HG03095 (cell line): ENCODE measurements around the gene MAFB.

Experiments
- ATAC-seq: cut with Tn5 transposase; IDR thresholded peaks from one replicate; pipeline ENCODE4 v1.9.1; 2021; ENCODE audit warnings: moderate library complexity; ENCODE audit not compliant: unreplicated experiment

Gene MAFB

GRCh38 chr20:40703975-40704530, 15.0 kb upstream of the MAFB start:
- ATAC-seq, result no peak

- ATAC-seq, result no peak
Observed at GRCh38 chr20:40702504-40702903, 13.5 kb upstream of the MAFB start.

GRCh38 chr20:40698744-40699143, 9.7 kb upstream of the MAFB start:
- ATAC-seq, result no peak

DNA sequence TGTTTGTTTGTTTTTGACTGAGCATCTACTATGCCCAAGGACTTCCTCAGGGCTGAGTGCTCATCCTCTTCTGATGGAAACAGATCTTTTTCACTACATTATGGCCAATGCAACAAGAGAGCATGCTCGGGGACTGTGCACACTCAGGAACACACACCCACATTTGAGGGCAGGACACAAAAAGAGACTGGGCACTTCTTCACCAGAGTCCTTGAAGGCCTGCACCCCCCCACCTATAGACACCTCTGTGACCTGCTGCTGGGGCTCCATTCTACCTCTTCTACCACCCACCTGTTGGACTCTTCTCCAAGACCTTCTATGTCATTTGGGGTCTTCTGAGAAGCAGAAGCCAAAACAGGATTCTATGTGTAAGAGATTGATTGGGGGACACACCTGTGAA, 9.2 kb upstream of the MAFB start:
- no peak for ATAC-seq

DNA sequence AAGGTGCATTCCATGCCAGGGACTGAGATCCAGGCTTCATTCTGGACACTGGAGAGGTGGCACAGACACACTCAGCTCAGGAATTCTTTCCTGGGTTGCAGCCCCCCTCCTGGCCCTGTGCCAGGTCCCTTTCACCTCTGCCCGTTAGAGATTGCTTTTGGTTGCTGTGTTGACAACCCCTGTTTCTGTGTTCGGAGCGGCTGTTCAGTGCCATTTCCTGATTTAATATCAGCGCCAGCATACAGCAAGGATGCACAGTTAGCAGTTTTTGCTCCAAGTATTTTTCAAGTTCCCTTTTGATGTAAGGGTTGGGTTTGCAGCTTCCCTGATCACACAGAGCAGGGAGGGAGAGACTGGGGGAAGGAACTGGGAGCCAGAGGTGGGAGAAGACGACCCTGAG, 8.5 kb upstream of the MAFB start:
- ATAC-seq, result no peak

- no peak for ATAC-seq
Observed at GRCh38 chr20:40695214-40695613, 6.2 kb upstream of the MAFB start.

GRCh38 chr20:40694246-40694645, 5.2 kb upstream of the MAFB start:
- no peak for ATAC-seq

DNA sequence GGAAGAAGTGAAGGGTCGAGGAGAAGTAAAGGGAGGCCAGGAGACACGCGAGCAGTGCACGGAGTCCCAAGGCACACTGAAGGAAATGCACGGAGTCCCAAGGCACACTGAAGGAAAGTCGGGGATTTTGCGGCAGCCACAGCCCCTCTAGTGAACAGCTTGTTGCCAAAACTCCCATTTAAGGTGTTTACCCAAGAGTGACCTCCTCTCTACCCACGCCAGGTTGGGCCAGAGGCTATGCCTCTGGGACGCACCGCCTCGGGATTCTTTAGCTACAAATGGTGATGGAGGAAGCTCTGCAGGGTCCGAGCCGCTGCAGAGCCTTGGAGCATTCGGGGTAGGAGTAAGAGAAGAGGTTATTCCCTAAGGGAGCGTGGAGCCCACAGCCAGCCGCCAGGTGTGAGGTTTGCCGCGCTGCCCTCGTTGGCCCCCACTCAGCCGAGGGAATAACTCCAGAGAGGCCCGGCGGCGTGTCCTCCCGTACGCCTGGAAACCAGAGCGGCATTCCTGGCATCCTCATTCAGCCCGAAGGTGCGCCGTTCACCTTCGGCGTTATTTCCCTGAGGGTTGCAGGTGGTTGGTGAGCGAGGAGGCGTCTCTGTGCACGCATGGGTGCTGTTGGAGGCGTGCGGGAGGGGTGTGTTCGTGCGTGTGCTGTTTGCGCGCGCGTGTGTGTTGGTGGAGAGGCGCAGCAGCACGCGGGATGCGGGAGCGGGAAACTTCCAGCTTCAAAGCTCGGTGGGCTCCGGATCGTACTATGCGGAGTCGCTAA, 3.4 kb upstream of the MAFB start:
- no peak for ATAC-seq

DNA sequence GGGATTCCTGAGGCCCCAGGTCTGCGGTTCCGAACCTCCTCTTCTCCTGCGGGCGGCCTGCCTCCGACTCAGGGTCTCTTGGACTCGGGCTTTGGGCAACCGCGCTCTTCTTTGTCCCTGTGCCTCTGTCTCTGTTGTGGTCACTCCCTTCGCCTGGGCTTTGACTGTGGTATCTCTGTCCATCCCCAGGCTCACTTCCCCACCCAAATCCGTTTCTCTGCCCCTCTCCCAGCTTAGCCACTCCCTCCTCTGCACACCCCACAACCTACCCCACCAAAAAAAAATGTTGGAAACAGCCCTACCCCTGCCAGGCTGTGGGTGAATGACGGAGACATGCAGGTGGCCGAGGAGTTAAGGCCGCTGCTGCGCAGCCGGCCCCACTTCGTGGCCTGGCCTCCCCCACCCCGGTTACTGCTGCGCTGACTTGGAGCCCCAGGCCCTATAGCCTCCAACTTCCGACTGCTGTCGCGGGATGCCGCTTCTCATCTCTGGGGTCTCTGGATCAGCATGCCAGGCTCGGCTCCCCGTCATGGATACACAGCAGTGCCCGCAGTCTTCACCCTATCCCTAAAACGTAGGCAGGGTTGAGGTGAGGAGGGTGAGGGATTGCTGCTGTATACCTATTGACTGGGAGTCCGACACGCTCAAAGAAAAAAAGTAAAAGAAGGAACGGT, 2.7 kb upstream of the MAFB start:
- ATAC-seq, result no peak

- no peak for ATAC-seq
Observed at GRCh38 chr20:40690836-40691565, 2.0 kb upstream of the MAFB start.

DNA sequence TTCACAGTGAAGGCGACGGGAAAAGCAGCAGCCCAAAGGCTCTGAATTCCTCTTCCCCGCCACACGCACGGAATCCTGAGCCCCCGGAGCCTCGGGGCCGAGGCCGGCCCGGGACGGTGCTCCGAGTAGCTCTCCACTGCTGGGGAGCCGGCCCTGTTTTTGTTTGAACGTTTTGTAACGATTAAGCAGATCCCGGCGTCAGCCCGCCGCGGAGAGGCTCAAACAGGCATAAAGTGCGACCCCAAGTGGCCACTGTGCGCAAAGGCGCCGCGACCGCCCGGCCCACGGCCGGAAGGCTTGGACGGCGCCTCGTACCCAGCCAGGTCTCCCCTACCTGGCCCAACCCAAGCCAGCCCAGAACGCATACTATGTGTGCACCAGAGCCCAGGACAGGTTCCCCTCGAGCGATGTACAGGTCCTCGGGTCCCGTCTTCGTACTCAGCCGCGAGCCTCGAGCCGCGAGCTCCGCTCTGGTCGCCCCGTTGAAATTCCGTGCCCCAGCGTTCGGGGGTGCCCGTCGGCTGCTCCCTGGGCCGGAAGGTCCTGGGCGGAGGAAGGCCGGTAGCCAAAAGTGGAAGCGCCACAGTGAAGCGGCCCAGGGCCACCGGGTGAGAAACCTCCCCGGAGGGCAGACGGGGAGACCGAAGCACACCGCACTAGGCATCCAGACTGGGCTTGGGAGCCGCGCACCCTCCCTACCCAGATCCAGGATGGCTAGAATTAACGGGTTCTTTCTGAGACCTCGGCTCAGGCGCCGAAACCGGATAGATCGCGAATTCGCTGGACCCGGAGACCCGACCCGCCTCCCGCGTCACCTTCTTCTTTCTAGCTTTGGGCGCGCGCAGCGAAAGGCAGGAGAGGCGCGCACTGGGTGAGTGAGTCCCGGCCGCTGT, 1.2 kb upstream of the MAFB start:
- ATAC-seq, result no peak

- no peak for ATAC-seq
Observed at GRCh38 chr20:40688129-40689099, 622 bp downstream of the MAFB start.

- no peak for ATAC-seq
Observed at GRCh38 chr20:40687384-40688128, 1.5 kb downstream of the MAFB start.

DNA sequence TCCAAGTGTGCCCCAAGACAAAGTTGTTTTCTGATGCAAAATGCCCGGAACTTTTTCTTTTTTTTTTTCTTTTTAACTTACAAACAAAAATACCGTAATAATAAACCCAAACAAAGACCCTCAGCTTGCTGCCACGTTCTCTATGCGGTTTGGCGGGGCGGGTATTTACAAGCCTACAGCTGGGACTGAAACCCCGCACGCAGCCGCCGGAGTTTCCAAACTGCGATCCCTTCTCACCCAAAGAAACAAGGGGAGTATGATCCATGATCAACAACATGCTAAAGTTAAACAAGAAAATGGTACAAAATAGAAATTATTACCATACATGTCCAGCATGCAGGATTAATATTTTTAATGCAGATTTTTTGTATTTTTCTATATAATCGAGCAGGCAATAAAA, 2.1 kb downstream of the MAFB start:
- no peak for ATAC-seq

- ATAC-seq, result no peak
Observed at GRCh38 chr20:40686434-40686882, 2.6 kb downstream of the MAFB start.

- ATAC-seq, result no peak
Observed at GRCh38 chr20:40685349-40685748, 3.7 kb downstream of the MAFB start.

DNA sequence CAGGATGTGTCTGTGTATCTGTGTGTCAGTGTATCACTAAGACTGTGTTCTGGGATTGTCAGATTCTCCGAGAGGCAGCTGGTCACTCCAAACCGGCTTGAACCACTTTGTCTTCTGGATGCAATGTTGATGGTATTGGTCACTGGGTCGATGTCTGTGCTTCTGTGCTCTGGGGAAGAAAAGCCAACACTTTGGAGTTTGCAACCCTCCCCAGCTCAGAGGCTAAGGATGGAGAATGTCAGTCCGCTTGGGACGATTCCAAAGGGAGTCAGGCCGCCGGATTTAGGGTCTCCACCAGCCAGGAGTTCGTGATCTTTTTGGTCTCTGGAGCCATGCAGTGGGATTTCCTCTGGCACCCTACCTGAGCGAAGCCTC, 5.2 kb downstream of the MAFB start:
- no peak for ATAC-seq

DNA sequence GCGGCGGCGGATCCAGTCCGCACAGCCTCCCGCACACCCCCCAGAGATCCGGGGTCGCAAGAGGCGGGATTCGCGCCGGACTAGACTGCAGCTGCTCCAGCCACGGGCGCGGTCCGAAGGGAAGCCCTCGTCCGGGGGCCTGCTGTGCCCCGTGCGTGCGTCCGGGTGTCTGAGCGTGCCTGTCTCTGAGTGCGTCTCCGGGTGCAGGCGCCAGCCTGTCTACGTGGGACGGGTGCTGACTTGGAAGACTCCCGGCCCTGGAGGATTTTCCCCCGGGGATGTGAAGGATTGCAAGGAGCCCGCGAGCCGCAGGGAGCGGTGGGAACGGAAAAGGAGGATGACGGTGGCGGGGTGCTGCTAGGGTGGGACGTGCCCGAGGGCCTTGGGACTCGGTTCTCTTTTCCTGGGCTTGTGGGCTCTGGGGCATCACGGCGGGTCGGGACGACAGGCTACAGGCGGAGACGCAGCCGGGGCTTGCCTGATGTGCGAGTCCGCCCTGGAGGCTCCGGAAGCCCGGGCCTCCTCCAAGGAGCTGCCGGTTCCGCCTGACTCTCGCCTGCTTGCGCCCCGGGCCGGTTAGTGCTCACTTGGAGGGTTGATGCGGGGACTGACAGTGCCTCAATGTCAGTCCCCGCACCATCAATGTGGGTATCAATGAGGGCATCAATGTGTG, 5.7 kb downstream of the MAFB start:
- ATAC-seq, result no peak
